Uterus (tissue), 2 donors: Measurements from ENCODE around the gene EML6.

Source experiments
- CTCF ChIP-seq, 4 experiments: fragments of 200-600 bp in 2 of 4; fragments of 450-650 bp in 2 of 4; sonication (generic) in 2 of 4; IDR thresholded peaks; one replicate each; pipeline ENCODE4 v1.5.1; 2016 to 2019; ENCODE audit warnings: antibody characterized with exemption in 4 of 4, mild to moderate bottlenecking in 2 of 4, moderate library complexity in 1 of 4
- POLR2A ChIP-seq, 2 donors: fragments of 450-650 bp; IDR thresholded peaks; one replicate each; pipeline ENCODE4 v1.6.1; 2016; ENCODE audit warnings: antibody characterized with exemption in 2 of 2, mild to moderate bottlenecking in 1 of 2, moderate library complexity in 1 of 2

- TF ChIP-seq POLR2A (IDR thresholded peaks at IDR 0.05) (no peak), CTCF (IDR thresholded peaks at IDR 0.05) (no peak)
Observed at GRCh38 chr2:54859416-54859815, 136.0 kb downstream of the EML6 start.
